Gastroesophageal sphincter (tissue), 3 donors: ENCODE data around the gene KCNQ4.

Source experiments
- POLR2AphosphoS5 ChIP-seq: sonication (generic); formaldehyde crosslinking; IDR thresholded peaks from one replicate; pipeline ENCODE4 v1.6.1; 2017; ENCODE audit warnings: antibody characterized with exemption
- TF ChIP-seq, protein P1 (sequence below), 4 experiments: fragments of 200-600 bp in 2 of 4; fragments of 450-650 bp in 2 of 4; sonication (generic) in 1 of 4; IDR thresholded peaks; one replicate each; pipeline ENCODE4 v1.5.1; 2017 to 2019; ENCODE audit warnings: antibody characterized with exemption in 4 of 4, mild to moderate bottlenecking in 2 of 4, moderate library complexity in 2 of 4

DNA sequence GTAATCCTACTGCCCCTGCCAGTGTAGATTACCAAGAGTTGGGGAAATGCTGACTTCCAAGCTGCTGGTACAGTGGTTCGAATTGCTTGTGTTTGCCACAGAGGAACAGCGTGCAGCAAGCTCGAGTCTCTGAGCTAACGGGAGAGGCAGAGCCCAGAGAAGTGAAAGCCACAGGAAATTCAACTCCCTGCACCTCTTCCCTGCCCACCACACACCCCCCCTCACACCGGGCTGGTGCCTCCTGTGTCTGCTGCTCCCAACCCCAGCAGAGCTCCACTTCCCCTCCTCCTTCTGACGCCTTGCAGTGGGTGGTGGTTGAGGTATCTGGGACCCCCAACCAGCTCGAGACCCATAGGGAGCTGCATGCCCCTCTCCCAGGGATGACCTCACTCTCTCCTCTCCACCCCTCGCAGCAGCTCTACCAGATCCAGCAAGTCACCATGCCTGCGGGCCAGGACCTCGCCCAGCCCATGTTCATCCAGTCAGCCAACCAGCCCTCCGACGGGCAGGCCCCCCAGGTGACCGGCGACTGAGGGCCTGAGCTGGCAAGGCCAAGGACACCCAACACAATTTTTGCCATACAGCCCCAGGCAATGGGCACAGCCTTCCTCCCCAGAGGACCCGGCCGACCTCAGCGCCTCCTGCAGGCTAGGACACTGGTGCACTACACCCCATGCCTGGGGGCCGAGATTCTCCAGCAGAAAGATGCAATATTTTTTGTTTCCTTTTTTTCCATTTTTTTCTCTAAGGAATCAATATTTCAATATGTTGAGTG lies 13.1 kb upstream of the KCNQ4 start:
- TF ChIP-seq, protein P1, sequence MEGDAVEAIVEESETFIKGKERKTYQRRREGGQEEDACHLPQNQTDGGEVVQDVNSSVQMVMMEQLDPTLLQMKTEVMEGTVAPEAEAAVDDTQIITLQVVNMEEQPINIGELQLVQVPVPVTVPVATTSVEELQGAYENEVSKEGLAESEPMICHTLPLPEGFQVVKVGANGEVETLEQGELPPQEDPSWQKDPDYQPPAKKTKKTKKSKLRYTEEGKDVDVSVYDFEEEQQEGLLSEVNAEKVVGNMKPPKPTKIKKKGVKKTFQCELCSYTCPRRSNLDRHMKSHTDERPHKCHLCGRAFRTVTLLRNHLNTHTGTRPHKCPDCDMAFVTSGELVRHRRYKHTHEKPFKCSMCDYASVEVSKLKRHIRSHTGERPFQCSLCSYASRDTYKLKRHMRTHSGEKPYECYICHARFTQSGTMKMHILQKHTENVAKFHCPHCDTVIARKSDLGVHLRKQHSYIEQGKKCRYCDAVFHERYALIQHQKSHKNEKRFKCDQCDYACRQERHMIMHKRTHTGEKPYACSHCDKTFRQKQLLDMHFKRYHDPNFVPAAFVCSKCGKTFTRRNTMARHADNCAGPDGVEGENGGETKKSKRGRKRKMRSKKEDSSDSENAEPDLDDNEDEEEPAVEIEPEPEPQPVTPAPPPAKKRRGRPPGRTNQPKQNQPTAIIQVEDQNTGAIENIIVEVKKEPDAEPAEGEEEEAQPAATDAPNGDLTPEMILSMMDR (IDR thresholded peaks at IDR 0.05) = no peak
- TF ChIP-seq POLR2AphosphoS5 = no peak
